ENCODE measurements around the gene KRT74. TPM values are rescaled to one million over a fixed set of nuclear protein-coding genes. Genes with fewer than 3 reads are reported as not detected.
A peak's percentile ranks its signal among the peaks of the same experiment; 100 is the strongest.

The KRT74 gene
- total RNA-seq, 1 donor, result not detected

DNA sequence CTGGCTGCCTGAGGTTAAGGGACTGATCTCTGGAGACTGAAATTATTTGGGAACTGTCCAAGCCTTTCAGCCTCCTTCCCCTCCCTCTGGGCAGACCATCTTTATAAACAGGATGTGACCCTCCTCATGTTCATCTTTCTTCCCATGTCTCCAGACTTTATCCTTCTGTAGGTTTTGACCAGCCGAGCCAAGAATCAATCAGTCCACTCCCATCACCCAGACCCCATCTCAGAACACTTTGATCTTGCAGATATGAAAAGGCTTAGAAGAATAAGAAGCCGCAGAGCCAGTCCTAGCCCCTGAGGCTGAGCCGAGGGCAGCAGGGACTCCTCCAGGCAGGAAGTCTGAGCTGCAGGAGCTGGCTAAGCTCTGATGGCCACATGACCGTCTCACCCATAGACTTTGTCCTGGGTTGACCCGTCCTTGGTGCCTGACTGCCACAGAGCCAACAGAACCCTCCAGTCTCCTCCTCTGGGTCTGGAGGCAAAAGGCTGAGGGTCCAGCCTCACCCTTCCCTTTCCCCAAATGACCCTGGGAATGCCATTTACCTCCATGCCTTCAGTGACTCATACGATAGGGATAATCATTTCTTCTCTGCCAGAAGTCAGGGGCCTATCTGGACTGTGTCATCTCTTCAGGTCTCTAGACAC, 22.3 kb downstream of the KRT74 start:
- no peaks in the 10 kb centered on the region for H3K4me1 ChIP-seq (ENCODE audit: insufficient read depth, low read length)
- H3K4me3 ChIP-seq (ENCODE audit: insufficient read depth, low read length), result no peak overlapping the region
- no peaks in the 10 kb centered on the region for H3K9me3 ChIP-seq (ENCODE audit: low read depth, low read length)
- no peaks in the 10 kb centered on the region for H3K79me2 ChIP-seq (ENCODE audit: insufficient read depth, low read length)
- peak; percentile 8 for DNase-seq (ENCODE audit: insufficient read length, low spot score, missing footprints)
- H2AFZ ChIP-seq (ENCODE audit: low read length), result no peak overlapping the region
- peaks cover 3% of the 10 kb centered on the region for H4K20me1 ChIP-seq (ENCODE audit: insufficient read depth, low read length)
- H3K27me3 ChIP-seq (ENCODE audit: insufficient read depth, low read length), result peaks cover 45% of the 10 kb centered on the region
- no peak overlapping the region for H3K4me2 ChIP-seq (ENCODE audit: insufficient read depth, low read length)
- H3K36me3 ChIP-seq (ENCODE audit: insufficient read depth, low read length), result no peaks in the 10 kb centered on the region
- TF ChIP-seq CTCF (IDR thresholded peaks at IDR 0.05; ENCODE audit: extremely low read depth, low read depth, low read length), result no peak
- H3K27ac ChIP-seq (ENCODE audit: low read depth, low read length), result no peak overlapping the region

- no peak for TF ChIP-seq CTCF (IDR thresholded peaks at IDR 0.05; ENCODE audit: extremely low read depth, low read depth, low read length)
- H3K4me1 ChIP-seq (ENCODE audit: insufficient read depth, low read length), result no peaks in the 10 kb centered on the region
- no peak for DNase-seq (ENCODE audit: insufficient read length, low spot score, missing footprints)
- H4K20me1 ChIP-seq (ENCODE audit: insufficient read depth, low read length), result peaks cover 3% of the 10 kb centered on the region
- no peaks in the 10 kb centered on the region for H3K9me3 ChIP-seq (ENCODE audit: low read depth, low read length)
- H2AFZ ChIP-seq (ENCODE audit: low read length), result no peak overlapping the region
- H3K27me3 ChIP-seq (ENCODE audit: insufficient read depth, low read length), result peaks cover 33% of the 10 kb centered on the region
- no peak overlapping the region for H3K27ac ChIP-seq (ENCODE audit: low read depth, low read length)
- no peak overlapping the region for H3K4me2 ChIP-seq (ENCODE audit: insufficient read depth, low read length)
- H3K4me3 ChIP-seq (ENCODE audit: insufficient read depth, low read length), result no peak overlapping the region
- H3K36me3 ChIP-seq (ENCODE audit: insufficient read depth, low read length), result no peaks in the 10 kb centered on the region
- no peaks in the 10 kb centered on the region for H3K79me2 ChIP-seq (ENCODE audit: insufficient read depth, low read length)
Measured at GRCh38 chr12:52546126-52546525, 27.5 kb downstream of the KRT74 start.

GRCh38 chr12:52543985-52544883, 29.4 kb downstream of the KRT74 start:
- no peaks in the 10 kb centered on the region for H3K9me3 ChIP-seq (ENCODE audit: low read depth, low read length)
- H3K27ac ChIP-seq (ENCODE audit: low read depth, low read length), result no peak overlapping the region
- H3K4me3 ChIP-seq (ENCODE audit: insufficient read depth, low read length), result no peak overlapping the region
- peak overlapping the region; percentile 23 for H3K4me2 ChIP-seq (ENCODE audit: insufficient read depth, low read length)
- peak; percentile 26 for TF ChIP-seq CTCF (IDR thresholded peaks at IDR 0.05; ENCODE audit: extremely low read depth, low read depth, low read length)
- H3K79me2 ChIP-seq (ENCODE audit: insufficient read depth, low read length), result no peaks in the 10 kb centered on the region
- H4K20me1 ChIP-seq (ENCODE audit: insufficient read depth, low read length), result no peaks in the 10 kb centered on the region
- no peak overlapping the region for H2AFZ ChIP-seq (ENCODE audit: low read length)
- peaks cover 17% of the 10 kb centered on the region for H3K27me3 ChIP-seq (ENCODE audit: insufficient read depth, low read length)
- peak; percentile 93 for DNase-seq (ENCODE audit: insufficient read length, low spot score, missing footprints)
- H3K36me3 ChIP-seq (ENCODE audit: insufficient read depth, low read length), result no peaks in the 10 kb centered on the region
- H3K4me1 ChIP-seq (ENCODE audit: insufficient read depth, low read length), result no peaks in the 10 kb centered on the region

GRCh38 chr12:52542785-52543318, 30.8 kb downstream of the KRT74 start:
- Histone ChIP-seq H3K4me1 (ENCODE audit: insufficient read depth, low read length) (no peaks in the 10 kb centered on the region), H3K4me3 (ENCODE audit: insufficient read depth, low read length) (no peak overlapping the region), H3K79me2 (ENCODE audit: insufficient read depth, low read length) (no peaks in the 10 kb centered on the region), H3K36me3 (ENCODE audit: insufficient read depth, low read length) (no peaks in the 10 kb centered on the region), H2AFZ (ENCODE audit: low read length) (no peak overlapping the region), H3K9me3 (ENCODE audit: low read depth, low read length) (no peaks in the 10 kb centered on the region), H4K20me1 (ENCODE audit: insufficient read depth, low read length) (no peaks in the 10 kb centered on the region), H3K27me3 (ENCODE audit: insufficient read depth, low read length) (peaks cover 14% of the 10 kb centered on the region), H3K27ac (ENCODE audit: low read depth, low read length) (no peak overlapping the region), H3K4me2 (ENCODE audit: insufficient read depth, low read length) (no peak overlapping the region)
- TF ChIP-seq CTCF (IDR thresholded peaks at IDR 0.05; ENCODE audit: extremely low read depth, low read depth, low read length), result no peak
- DNase-seq (ENCODE audit: insufficient read length, low spot score, missing footprints), result no peak
